ENCODE results near the gene TRAPPC12.
"Not testable (repeated sequence)": the region's sequence is repeated elsewhere in the genome, so short reads cannot be mapped to it uniquely, and the experiment has no call there.

Gene TRAPPC12

GRCh38 chr2:3443506-3444084, 64.1 kb downstream of the TRAPPC12 start:
- TF ChIP-seq CTCF (conservative IDR thresholded peaks at IDR 0.05; ENCODE audit: low read depth, low read length): no peak
- Histone ChIP-seq H3K4me3 (IDR thresholded peaks at IDR 0.05; ENCODE audit: insufficient read depth, low read depth, low read length) (no peak overlapping the region), H3K79me2 (ENCODE audit: insufficient read depth, low read depth) (no peaks in the 10 kb centered on the region), H3K27ac (no peak overlapping the region), H3K9ac (no peak overlapping the region), H2AFZ (ENCODE audit: low read depth) (no peak overlapping the region), H3K4me2 (no peak overlapping the region), H3K36me3 (ENCODE audit: insufficient read depth) (no peaks in the 10 kb centered on the region), H3K4me1 (ENCODE audit: low read depth, poor library complexity, severe bottlenecking) (no peaks in the 10 kb centered on the region), H4K20me1 (ENCODE audit: insufficient read depth) (no peaks in the 10 kb centered on the region), H3K27me3 (ENCODE audit: insufficient read depth, low read depth) (no peaks in the 10 kb centered on the region)

DNA sequence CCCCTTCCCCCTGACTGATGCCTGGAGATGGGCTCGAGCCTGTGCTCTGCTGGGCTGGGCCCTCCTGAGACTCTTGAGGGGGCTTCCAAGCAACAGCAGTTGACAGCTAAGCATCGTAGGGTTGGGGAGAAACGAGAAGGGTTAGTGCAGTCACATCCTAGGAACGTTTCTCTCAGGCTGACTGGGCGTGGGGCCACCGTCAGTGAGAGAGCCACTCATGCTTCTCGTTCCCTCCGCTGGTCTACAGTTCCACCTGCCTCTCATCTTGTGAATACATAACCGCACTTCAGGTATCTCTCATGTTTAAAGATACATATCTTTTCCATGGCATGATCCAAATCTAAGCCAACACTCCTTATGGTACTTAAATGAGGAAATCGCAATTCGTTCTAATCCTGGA, 66.4 kb downstream of the TRAPPC12 start:
- TF ChIP-seq CTCF (conservative IDR thresholded peaks at IDR 0.05; ENCODE audit: low read depth, low read length): no peak
- Histone ChIP-seq H4K20me1 (ENCODE audit: insufficient read depth) (no peaks in the 10 kb centered on the region), H3K4me3 (IDR thresholded peaks at IDR 0.05; ENCODE audit: insufficient read depth, low read depth, low read length) (no peak overlapping the region), H3K36me3 (ENCODE audit: insufficient read depth) (no peaks in the 10 kb centered on the region), H3K27ac (no peak overlapping the region), H2AFZ (ENCODE audit: low read depth) (no peak overlapping the region), H3K4me1 (ENCODE audit: low read depth, poor library complexity, severe bottlenecking) (no peaks in the 10 kb centered on the region), H3K27me3 (ENCODE audit: insufficient read depth, low read depth) (no peaks in the 10 kb centered on the region), H3K9ac (no peak overlapping the region), H3K4me2 (no peak overlapping the region), H3K79me2 (ENCODE audit: insufficient read depth, low read depth) (no peaks in the 10 kb centered on the region)

- no peaks in the 10 kb centered on the region for H3K36me3 ChIP-seq (ENCODE audit: insufficient read depth)
- H3K27me3 ChIP-seq (ENCODE audit: insufficient read depth, low read depth): no peaks in the 10 kb centered on the region
These were observed 66.9 kb downstream of the TRAPPC12 start for GRCh38 chr2:3446381-3446780.

GRCh38 chr2:3447186-3447585, 67.7 kb downstream of the TRAPPC12 start:
- H3K27ac ChIP-seq; H3K36me3 ChIP-seq (ENCODE audit: insufficient read depth): not testable (repeated sequence)

More at GRCh38 chr2:3446381-3446780, 66.9 kb downstream of the TRAPPC12 start:
- no peak for TF ChIP-seq CTCF (conservative IDR thresholded peaks at IDR 0.05; ENCODE audit: low read depth, low read length)
- no peak overlapping the region for H3K27ac ChIP-seq
- H3K4me3 ChIP-seq (IDR thresholded peaks at IDR 0.05; ENCODE audit: insufficient read depth, low read depth, low read length): no peak overlapping the region
- no peak overlapping the region for H3K9ac ChIP-seq
- H3K4me2 ChIP-seq: no peak overlapping the region
- no peaks in the 10 kb centered on the region for H3K79me2 ChIP-seq (ENCODE audit: insufficient read depth, low read depth)
- H2AFZ ChIP-seq (ENCODE audit: low read depth): no peak overlapping the region
- H4K20me1 ChIP-seq (ENCODE audit: insufficient read depth): no peaks in the 10 kb centered on the region
- H3K4me1 ChIP-seq (ENCODE audit: low read depth, poor library complexity, severe bottlenecking): no peaks in the 10 kb centered on the region

GRCh38 chr2:3447789-3448317, 68.4 kb downstream of the TRAPPC12 start:
- Histone ChIP-seq H3K4me2 (no peak overlapping the region), H3K9ac (no peak overlapping the region), H3K27me3 (ENCODE audit: insufficient read depth, low read depth) (no peaks in the 10 kb centered on the region), H3K27ac (no peak overlapping the region), H3K79me2 (ENCODE audit: insufficient read depth, low read depth) (no peaks in the 10 kb centered on the region), H2AFZ (ENCODE audit: low read depth) (no peak overlapping the region), H3K36me3 (ENCODE audit: insufficient read depth) (no peaks in the 10 kb centered on the region), H3K4me1 (ENCODE audit: low read depth, poor library complexity, severe bottlenecking) (no peaks in the 10 kb centered on the region), H4K20me1 (ENCODE audit: insufficient read depth) (no peaks in the 10 kb centered on the region), H3K4me3 (IDR thresholded peaks at IDR 0.05; ENCODE audit: insufficient read depth, low read depth, low read length) (no peak overlapping the region)
- TF ChIP-seq CTCF (conservative IDR thresholded peaks at IDR 0.05; ENCODE audit: low read depth, low read length): no peak

More at GRCh38 chr2:3447186-3447585, 67.7 kb downstream of the TRAPPC12 start:
- H4K20me1 ChIP-seq (ENCODE audit: insufficient read depth); H3K4me2 ChIP-seq; H3K4me3 ChIP-seq (IDR thresholded peaks at IDR 0.05; ENCODE audit: insufficient read depth, low read depth, low read length); H3K27me3 ChIP-seq (ENCODE audit: insufficient read depth, low read depth); H3K4me1 ChIP-seq (ENCODE audit: low read depth, poor library complexity, severe bottlenecking); H2AFZ ChIP-seq (ENCODE audit: low read depth); H3K9ac ChIP-seq; H3K79me2 ChIP-seq (ENCODE audit: insufficient read depth, low read depth): not testable (repeated sequence)

- H3K4me2 ChIP-seq; H3K27me3 ChIP-seq (ENCODE audit: insufficient read depth, low read depth); H3K9ac ChIP-seq; H3K4me1 ChIP-seq (ENCODE audit: low read depth, poor library complexity, severe bottlenecking); H3K79me2 ChIP-seq (ENCODE audit: insufficient read depth, low read depth); H3K4me3 ChIP-seq (IDR thresholded peaks at IDR 0.05; ENCODE audit: insufficient read depth, low read depth, low read length); H3K36me3 ChIP-seq (ENCODE audit: insufficient read depth); H2AFZ ChIP-seq (ENCODE audit: low read depth); H3K27ac ChIP-seq; H4K20me1 ChIP-seq (ENCODE audit: insufficient read depth): not testable (repeated sequence)
These were observed 69.0 kb downstream of the TRAPPC12 start for GRCh38 chr2:3448441-3448911.
